PC-3 (cell line): ENCODE data around the gene ERP27. TPM values are rescaled to one million over a fixed set of nuclear protein-coding genes. Genes with fewer than 3 reads are reported as not detected.

Experiments
- ATAC-seq: fragments of 200-7000 bp; cut with Tn5 transposase; 2 replicates; pipeline ENCODE4 v1.9.1; 2020; ENCODE audit warnings: mild to moderate bottlenecking, moderate library complexity
- BruUV-seq: library from RNA; stranded (reverse); fragments of 400-500 nt; replicated peaks from 2 replicates; lab custom pipeline; 2021; lab: Mats Ljungman, UMichigan
- CTCF ChIA-PET: fragments of 300-600 bp; sonication (Branson Sonifier 250); formaldehyde crosslinking; loops from one replicate; lab custom pipeline; 2022; ENCODE audit warnings: antibody characterized with exemption; lab: Charles Lee
- POLR2A ChIA-PET: fragments of 300-600 bp; sonication (Branson Sonifier 250); formaldehyde crosslinking; loops from one replicate; lab custom pipeline; 2022; ENCODE audit warnings: antibody characterized with exemption; ENCODE audit not compliant: unreplicated experiment; lab: Charles Lee
- DNase-seq: peaks from one replicate; pipeline ENCODE4 v3.0.0-alpha.2; 2015
- H2AFZ ChIP-seq: fragments of 300-600 bp; sonication (generic); 2 replicates; pipeline ENCODE4 v1.6.0; 2016; ENCODE audit warnings: antibody characterized with exemption, low read length
- H3F3A ChIP-seq: fragments of 300-600 bp; sonication (generic); one replicate; pipeline ENCODE4 v1.6.0; 2017; ENCODE audit warnings: antibody characterized with exemption, low read length, control low read depth, mild to moderate bottlenecking; ENCODE audit not compliant: unreplicated experiment
- H3K27ac ChIP-seq: fragments of 300-600 bp; sonication (generic); 2 replicates; pipeline ENCODE4 v1.5.1; 2016; ENCODE audit warnings: mild to moderate bottlenecking, low read length
- H3K27me3 ChIP-seq: fragments of 300-600 bp; sonication (generic); 2 replicates; pipeline ENCODE4 v1.6.1; 2016; ENCODE audit warnings: low read length, mixed read lengths
- H3K36me3 ChIP-seq: fragments of 300-600 bp; sonication (generic); 2 replicates; pipeline ENCODE4 v1.6.1; 2016; ENCODE audit warnings: low read depth, mixed run types, low read length, mixed read lengths
- H3K4me1 ChIP-seq: fragments of 300-600 bp; sonication (generic); 2 replicates; pipeline ENCODE4 v1.5.1; 2016; ENCODE audit warnings: low read length; ENCODE audit not compliant: insufficient read depth
- H3K4me2 ChIP-seq: fragments of 300-600 bp; sonication (generic); 2 replicates; pipeline ENCODE4 v1.6.0; 2016; ENCODE audit warnings: low read length
- H3K4me3 ChIP-seq: fragments of 300-600 bp; sonication (generic); 2 replicates; pipeline ENCODE4 v1.5.1; 2016; ENCODE audit warnings: mild to moderate bottlenecking, low read length, mixed read lengths
- H3K79me2 ChIP-seq: fragments of 300-600 bp; sonication (generic); 2 replicates; pipeline ENCODE4 v1.6.1; 2017; ENCODE audit warnings: low read length, mixed read lengths
- H3K9ac ChIP-seq: fragments of 300-600 bp; sonication (generic); 2 replicates; pipeline ENCODE4 v1.6.0; 2016; ENCODE audit warnings: mild to moderate bottlenecking, low read length
- H3K9me2 ChIP-seq: fragments of 300-600 bp; sonication (generic); replicated peaks from 2 replicates; pipeline ENCODE4 v1.6.1; 2016; ENCODE audit warnings: mixed run types, low read length, mixed read lengths
- H3K9me3 ChIP-seq: fragments of 300-600 bp; sonication (generic); 2 replicates; pipeline ENCODE4 v1.6.1; 2016; ENCODE audit warnings: low read length, mixed read lengths
- H4K20me1 ChIP-seq: fragments of 300-600 bp; sonication (generic); 2 replicates; pipeline ENCODE4 v1.6.1; 2016; ENCODE audit warnings: low read length, mixed read lengths
- EZH2 ChIP-seq: fragments of 300-600 bp; sonication (generic); IDR thresholded peaks from one replicate; pipeline ENCODE4 v1.6.1; 2017; ENCODE audit warnings: antibody characterized with exemption, mild to moderate bottlenecking, low read length; ENCODE audit not compliant: unreplicated experiment
- EZH2phosphoT487 ChIP-seq: fragments of 300-600 bp; sonication (generic); IDR thresholded peaks from 2 replicates; pipeline ENCODE4 v1.6.1; 2018; ENCODE audit warnings: mild to moderate bottlenecking, antibody characterized with exemption, low read length, borderline replicate concordance
- intact Hi-C: fragments of 100-400 bp; cut with micrococcal nuclease; formaldehyde crosslinking; loops from 2 replicates; pipeline ENCODE4 v1.9.0; 2023
- total RNA-seq: library from RNA; depleted of rRNA; stranded (reverse); fragments of >200 nt; gene quantifications from 2 replicates; pipeline ENCODE4 v1.2.3, GENCODE V29; 2014
- TF ChIP-seq, protein P1 (sequence below): fragments of 300-600 bp; sonication (generic); conservative IDR thresholded peaks from 2 replicates; pipeline ENCODE4 v1.5.1; 2017; ENCODE audit warnings: antibody characterized with exemption, low read depth, mild to moderate bottlenecking, low read length

ERP27 gene
- total RNA-seq, 1 experiment from 2014 or later, result not detected

DNA sequence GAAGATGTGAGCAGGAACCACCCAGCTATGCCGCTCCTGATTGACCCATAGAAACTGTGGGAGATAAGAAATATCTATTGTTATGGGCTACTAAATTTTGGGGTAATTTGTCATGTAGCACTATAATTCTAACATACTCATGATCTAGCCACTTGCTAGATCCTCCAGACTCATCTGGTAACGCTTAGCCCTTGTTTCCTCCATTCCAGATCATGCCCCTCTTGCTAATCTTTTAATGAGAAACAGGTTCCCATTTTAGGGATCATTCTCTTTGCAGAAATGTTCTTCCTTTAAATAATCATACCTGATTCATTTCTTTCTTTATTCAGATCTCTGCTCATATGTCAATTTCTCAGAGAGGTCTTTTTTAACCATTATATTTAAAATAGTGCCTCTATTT, 26.9 kb upstream of the ERP27 start:
- Histone ChIP-seq H3K27me3 (no peaks in the 10 kb centered on the region), H3K27ac (no peak overlapping the region), H3K9me3 (no peaks in the 10 kb centered on the region), H3K36me3 (no peaks in the 10 kb centered on the region), H3F3A (no peaks in the 10 kb centered on the region), H3K4me2 (no peak overlapping the region), H3K9ac (no peak overlapping the region), H3K4me3 (no peak overlapping the region), H3K4me1 (peaks cover 17% of the 10 kb centered on the region), H4K20me1 (no peaks in the 10 kb centered on the region), H3K9me2 (no peaks in the 10 kb centered on the region), H2AFZ (no peak overlapping the region), H3K79me2 (no peaks in the 10 kb centered on the region)
- POLR2A ChIA-PET, result no interaction called here
- TF ChIP-seq EZH2phosphoT487, result no peak
- TF ChIP-seq EZH2, result no peak
- no peak for DNase-seq
- ATAC-seq, result no peak
- no TSS peak for BruUV-seq
- intact Hi-C loops, result no loop called here
- CTCF ChIA-PET, result no interaction called here

DNA sequence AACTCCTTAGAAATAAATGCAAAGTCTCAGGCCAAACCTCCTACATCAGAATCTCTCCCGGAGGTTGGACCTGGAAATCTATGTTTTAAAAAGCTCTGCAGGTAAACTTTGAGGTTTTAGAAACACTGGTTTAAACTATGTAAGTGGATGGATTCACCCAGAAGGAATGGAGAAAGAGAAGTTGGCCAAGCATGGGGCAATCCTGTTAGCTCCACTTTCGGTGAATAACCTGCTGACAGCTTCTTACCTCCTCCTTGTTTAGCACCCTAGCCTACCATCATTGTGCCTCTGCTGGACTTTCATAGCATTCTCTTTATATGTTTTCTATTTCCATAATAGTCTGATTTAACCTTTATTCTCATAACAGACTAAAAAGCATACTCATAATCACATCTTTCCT, 26.1 kb upstream of the ERP27 start:
- no peaks in the 10 kb centered on the region for H3K79me2 ChIP-seq
- BruUV-seq, result no TSS peak
- intact Hi-C loops, result no loop called here

DNA sequence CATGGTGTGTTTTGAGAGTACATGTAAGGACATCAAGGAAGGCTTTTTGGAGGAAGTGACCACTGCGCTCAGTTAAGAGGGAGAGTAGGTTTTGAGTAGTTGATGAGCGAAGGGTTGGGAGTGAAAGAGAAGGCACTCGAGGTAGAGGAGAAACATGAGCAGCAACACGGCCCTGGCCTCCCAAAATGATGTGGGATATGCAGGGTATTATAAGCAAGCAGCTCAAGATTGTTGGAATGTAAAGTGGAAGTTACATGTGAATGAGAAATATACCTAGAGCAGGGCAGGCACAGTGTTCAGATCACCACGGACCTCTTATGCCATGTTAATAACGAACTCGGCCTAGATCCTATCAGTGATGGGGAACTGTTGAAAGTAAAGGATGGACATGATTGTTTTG, 25.2 kb upstream of the ERP27 start:
- Histone ChIP-seq H2AFZ (no peak overlapping the region), H3K4me2 (no peak overlapping the region), H3K27me3 (no peaks in the 10 kb centered on the region), H4K20me1 (no peaks in the 10 kb centered on the region), H3K36me3 (no peaks in the 10 kb centered on the region), H3K27ac (no peak overlapping the region), H3F3A (no peaks in the 10 kb centered on the region), H3K9me2 (no peaks in the 10 kb centered on the region), H3K4me3 (no peak overlapping the region), H3K79me2 (no peaks in the 10 kb centered on the region), H3K9ac (no peak overlapping the region), H3K4me1 (peaks cover 17% of the 10 kb centered on the region), H3K9me3 (no peaks in the 10 kb centered on the region)
- ATAC-seq (no peak), DNase-seq (no peak)
- no TSS peak for BruUV-seq
- intact Hi-C loops, result no loop called here
- no peak for TF ChIP-seq EZH2
- no peak for TF ChIP-seq EZH2phosphoT487
- TF ChIP-seq, protein P1, sequence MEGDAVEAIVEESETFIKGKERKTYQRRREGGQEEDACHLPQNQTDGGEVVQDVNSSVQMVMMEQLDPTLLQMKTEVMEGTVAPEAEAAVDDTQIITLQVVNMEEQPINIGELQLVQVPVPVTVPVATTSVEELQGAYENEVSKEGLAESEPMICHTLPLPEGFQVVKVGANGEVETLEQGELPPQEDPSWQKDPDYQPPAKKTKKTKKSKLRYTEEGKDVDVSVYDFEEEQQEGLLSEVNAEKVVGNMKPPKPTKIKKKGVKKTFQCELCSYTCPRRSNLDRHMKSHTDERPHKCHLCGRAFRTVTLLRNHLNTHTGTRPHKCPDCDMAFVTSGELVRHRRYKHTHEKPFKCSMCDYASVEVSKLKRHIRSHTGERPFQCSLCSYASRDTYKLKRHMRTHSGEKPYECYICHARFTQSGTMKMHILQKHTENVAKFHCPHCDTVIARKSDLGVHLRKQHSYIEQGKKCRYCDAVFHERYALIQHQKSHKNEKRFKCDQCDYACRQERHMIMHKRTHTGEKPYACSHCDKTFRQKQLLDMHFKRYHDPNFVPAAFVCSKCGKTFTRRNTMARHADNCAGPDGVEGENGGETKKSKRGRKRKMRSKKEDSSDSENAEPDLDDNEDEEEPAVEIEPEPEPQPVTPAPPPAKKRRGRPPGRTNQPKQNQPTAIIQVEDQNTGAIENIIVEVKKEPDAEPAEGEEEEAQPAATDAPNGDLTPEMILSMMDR, result no peak
- ChIA-PET POLR2A (no interaction called here), CTCF (no interaction called here)

More for the DNA sequence above, 26.1 kb upstream of the ERP27 start:
- Histone ChIP-seq H4K20me1 (no peaks in the 10 kb centered on the region), H3K27ac (no peak overlapping the region), H3K27me3 (no peaks in the 10 kb centered on the region), H2AFZ (no peak overlapping the region), H3K9ac (no peak overlapping the region), H3F3A (no peaks in the 10 kb centered on the region), H3K36me3 (no peaks in the 10 kb centered on the region), H3K9me2 (no peaks in the 10 kb centered on the region), H3K4me1 (peaks cover 17% of the 10 kb centered on the region), H3K9me3 (no peaks in the 10 kb centered on the region), H3K4me3 (no peak overlapping the region), H3K4me2 (no peak overlapping the region)
- DNase-seq, result no peak
- no peak for ATAC-seq
- POLR2A ChIA-PET, result no interaction called here
- no peak for TF ChIP-seq EZH2phosphoT487
- TF ChIP-seq, protein P1, result no peak
- TF ChIP-seq EZH2, result no peak
- CTCF ChIA-PET, result no interaction called here
